ENCODE data around the gene ALCAM.

ALCAM gene

GRCh38 chr3:105394177-105394576 is 27.5 kb downstream of the ALCAM start:
- H3K27me3 ChIP-seq (ENCODE audit: insufficient read depth, poor library complexity, severe bottlenecking), result no peaks in the 10 kb centered on the region
- H3K4me3 ChIP-seq (replicated peaks; ENCODE audit: insufficient read depth, low read length), result no peak overlapping the region
- H3K27ac ChIP-seq (replicated peaks), result no peak overlapping the region
- no peak for DNase-seq (ENCODE audit: low read depth in 1 of 2, low spot score in 1 of 2)
- TF ChIP-seq SPI1 (IDR thresholded peaks at IDR 0.05; ENCODE audit: borderline replicate concordance, low read depth) (no peak), CTCF (IDR thresholded peaks at IDR 0.05; ENCODE audit: insufficient read depth, low read length) (no peak), GABPA (IDR thresholded peaks at IDR 0.05; ENCODE audit: low read depth) (no peak), REST (IDR thresholded peaks at IDR 0.05; ENCODE audit: insufficient replicate concordance, low read depth) (no peak), POLR2AphosphoS5 (IDR thresholded peaks at IDR 0.05; ENCODE audit: low read depth) (no peak)

- no peak overlapping the region for H3K4me3 ChIP-seq (replicated peaks; ENCODE audit: insufficient read depth, low read length)
- TF ChIP-seq GABPA (IDR thresholded peaks at IDR 0.05; ENCODE audit: low read depth) (no peak), REST (IDR thresholded peaks at IDR 0.05; ENCODE audit: insufficient replicate concordance, low read depth) (no peak), CTCF (IDR thresholded peaks at IDR 0.05; ENCODE audit: insufficient read depth, low read length) (no peak), POLR2AphosphoS5 (IDR thresholded peaks at IDR 0.05; ENCODE audit: low read depth) (no peak), SPI1 (IDR thresholded peaks at IDR 0.05; ENCODE audit: borderline replicate concordance, low read depth) (no peak)
- H3K27me3 ChIP-seq (ENCODE audit: insufficient read depth, poor library complexity, severe bottlenecking), result no peaks in the 10 kb centered on the region
- no peak overlapping the region for H3K27ac ChIP-seq (replicated peaks)
- no peak for DNase-seq (ENCODE audit: low read depth in 1 of 2, low spot score in 1 of 2)
These were observed 31.3 kb downstream of the ALCAM start for GRCh38 chr3:105397974-105398373.

- Histone ChIP-seq H3K27me3 (ENCODE audit: insufficient read depth, poor library complexity, severe bottlenecking) (no peaks in the 10 kb centered on the region), H3K27ac (replicated peaks) (no peak overlapping the region), H3K4me3 (replicated peaks; ENCODE audit: insufficient read depth, low read length) (no peak overlapping the region)
- DNase-seq (ENCODE audit: low read depth in 1 of 2, low spot score in 1 of 2), result no peak
- no peak for TF ChIP-seq POLR2AphosphoS5 (IDR thresholded peaks at IDR 0.05; ENCODE audit: low read depth)
These were observed 31.7 kb downstream of the ALCAM start for GRCh38 chr3:105398437-105398836.

- Histone ChIP-seq H3K4me3 (replicated peaks; ENCODE audit: insufficient read depth, low read length) (no peak overlapping the region), H3K27ac (replicated peaks) (no peak overlapping the region), H3K27me3 (ENCODE audit: insufficient read depth, poor library complexity, severe bottlenecking) (no peaks in the 10 kb centered on the region)
- no peak for DNase-seq (ENCODE audit: low read depth in 1 of 2, low spot score in 1 of 2)
- no peak for TF ChIP-seq REST (IDR thresholded peaks at IDR 0.05; ENCODE audit: insufficient replicate concordance, low read depth)
- TF ChIP-seq SPI1 (IDR thresholded peaks at IDR 0.05; ENCODE audit: borderline replicate concordance, low read depth), result no peak
- no peak for TF ChIP-seq POLR2AphosphoS5 (IDR thresholded peaks at IDR 0.05; ENCODE audit: low read depth)
- no peak for TF ChIP-seq GABPA (IDR thresholded peaks at IDR 0.05; ENCODE audit: low read depth)
- TF ChIP-seq CTCF (IDR thresholded peaks at IDR 0.05; ENCODE audit: insufficient read depth, low read length), result no peak
These were observed 32.4 kb downstream of the ALCAM start for GRCh38 chr3:105399062-105399461.
